ENCODE data around the gene ARHGAP11A.

- TF ChIP-seq EZH2 (IDR thresholded peaks at IDR 0.05; ENCODE audit: borderline replicate concordance, control insufficient read depth, low read depth, low read length), result no peak
- no peak for TF ChIP-seq MTA3 (IDR thresholded peaks at IDR 0.05; ENCODE audit: borderline replicate concordance, low read length)
- no peak for TF ChIP-seq BHLHE40 (IDR thresholded peaks at IDR 0.05; ENCODE audit: borderline replicate concordance in 1 of 2, low read depth in 2 of 2, low read length in 1 of 2)
- no peak for TF ChIP-seq CBX3 (IDR thresholded peaks at IDR 0.05; ENCODE audit: borderline replicate concordance, low read depth)
- no peak for TF ChIP-seq PBX3 (IDR thresholded peaks at IDR 0.05; ENCODE audit: insufficient replicate concordance, low read depth, low read length)
- no peak for TF ChIP-seq TCF3 (IDR thresholded peaks at IDR 0.05; ENCODE audit: borderline replicate concordance, insufficient read depth, low read depth, low read length)
- TF ChIP-seq SIX5 (IDR thresholded peaks at IDR 0.05; ENCODE audit: low read depth, low read length, severe bottlenecking), result no peak
- no peak for TF ChIP-seq RBBP5 (conservative IDR thresholded peaks at IDR 0.05)
- TF ChIP-seq KDM1A (IDR thresholded peaks at IDR 0.05; ENCODE audit: borderline replicate concordance), result no peak
- no peak for TF ChIP-seq NRF1 (conservative IDR thresholded peaks at IDR 0.05; ENCODE audit: low read depth, low read length)
- TF ChIP-seq RFX5 (IDR thresholded peaks at IDR 0.05; ENCODE audit: low read depth, low read length), result no peak
These were observed 67.3 kb downstream of the ARHGAP11A start for GRCh38 chr15:32682569-32682968.
